ENCODE measurements around the gene DHRSX. TPM values are rescaled to one million over a fixed set of nuclear protein-coding genes. Genes with fewer than 3 reads are reported as not detected.

DHRSX gene
- total and polyA plus RNA-seq, 11 donors = 14.6 to 36.1 (median 24.1) TPM

GRCh38 chrX:2252331-2253065 is 248.3 kb downstream of the DHRSX start:
- no peak for DNase-seq
- no peak for ATAC-seq
- Histone ChIP-seq H3K36me3 (no peaks in the 10 kb centered on the region), H3K4me3 (no peak overlapping the region), H3K27ac (no peak overlapping the region), H3K27me3 (no peaks in the 10 kb centered on the region), H3K9me3 (peaks cover 0 to 10% (median 2%) of the 10 kb centered on the region in 12 donors), H3K4me1 (no peaks in the 10 kb centered on the region)
- no peak for TF ChIP-seq POLR2A (IDR thresholded peaks at IDR 0.05)
- TF ChIP-seq, protein P1, sequence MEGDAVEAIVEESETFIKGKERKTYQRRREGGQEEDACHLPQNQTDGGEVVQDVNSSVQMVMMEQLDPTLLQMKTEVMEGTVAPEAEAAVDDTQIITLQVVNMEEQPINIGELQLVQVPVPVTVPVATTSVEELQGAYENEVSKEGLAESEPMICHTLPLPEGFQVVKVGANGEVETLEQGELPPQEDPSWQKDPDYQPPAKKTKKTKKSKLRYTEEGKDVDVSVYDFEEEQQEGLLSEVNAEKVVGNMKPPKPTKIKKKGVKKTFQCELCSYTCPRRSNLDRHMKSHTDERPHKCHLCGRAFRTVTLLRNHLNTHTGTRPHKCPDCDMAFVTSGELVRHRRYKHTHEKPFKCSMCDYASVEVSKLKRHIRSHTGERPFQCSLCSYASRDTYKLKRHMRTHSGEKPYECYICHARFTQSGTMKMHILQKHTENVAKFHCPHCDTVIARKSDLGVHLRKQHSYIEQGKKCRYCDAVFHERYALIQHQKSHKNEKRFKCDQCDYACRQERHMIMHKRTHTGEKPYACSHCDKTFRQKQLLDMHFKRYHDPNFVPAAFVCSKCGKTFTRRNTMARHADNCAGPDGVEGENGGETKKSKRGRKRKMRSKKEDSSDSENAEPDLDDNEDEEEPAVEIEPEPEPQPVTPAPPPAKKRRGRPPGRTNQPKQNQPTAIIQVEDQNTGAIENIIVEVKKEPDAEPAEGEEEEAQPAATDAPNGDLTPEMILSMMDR (IDR thresholded peaks at IDR 0.05) = no peak
- intact Hi-C loops (cut with DNase I) = no loop called here
- 93 to 95% (median 94%) methylated on average over 12 of the region's 12 CpGs for WGBS, 4 donors

DNA sequence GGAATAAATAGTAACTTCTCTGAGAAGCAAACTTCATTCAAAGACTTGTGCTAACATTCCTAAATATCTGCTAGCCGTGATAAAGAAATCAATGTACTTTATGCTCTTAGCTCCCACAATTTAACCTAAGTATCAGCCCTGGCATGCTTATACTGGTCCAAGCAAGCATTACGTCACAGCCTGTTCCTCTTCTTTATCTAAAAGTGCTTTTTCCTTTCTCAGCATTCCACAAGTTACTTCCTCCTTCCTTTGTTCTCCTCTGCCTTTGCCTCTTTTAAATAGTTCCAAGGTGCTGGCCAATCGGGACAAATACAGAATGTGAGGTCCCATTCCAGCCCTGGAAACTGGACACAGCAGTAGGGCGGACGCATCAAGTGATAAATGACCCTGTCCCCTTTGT is 249.6 kb downstream of the DHRSX start:
- H3K27me3 ChIP-seq = no peaks in the 10 kb centered on the region
- intact Hi-C loops (cut with DNase I) = no loop called here
- H3K4me1 ChIP-seq = no peaks in the 10 kb centered on the region
- ATAC-seq = no peak
- peaks cover 0 to 10% (median 2%) of the 10 kb centered on the region in 12 donors for H3K9me3 ChIP-seq
- no peak overlapping the region for H3K4me3 ChIP-seq
- DNase-seq = no peak
- TF ChIP-seq, protein P1 (IDR thresholded peaks at IDR 0.05) = no peak
- no peak for TF ChIP-seq POLR2A (IDR thresholded peaks at IDR 0.05)
- no peak overlapping the region for H3K27ac ChIP-seq
- no peaks in the 10 kb centered on the region for H3K36me3 ChIP-seq
- 78 to 84% (median 79%) methylated on average over 5 of the region's 5 CpGs for WGBS, 4 donors

DNA sequence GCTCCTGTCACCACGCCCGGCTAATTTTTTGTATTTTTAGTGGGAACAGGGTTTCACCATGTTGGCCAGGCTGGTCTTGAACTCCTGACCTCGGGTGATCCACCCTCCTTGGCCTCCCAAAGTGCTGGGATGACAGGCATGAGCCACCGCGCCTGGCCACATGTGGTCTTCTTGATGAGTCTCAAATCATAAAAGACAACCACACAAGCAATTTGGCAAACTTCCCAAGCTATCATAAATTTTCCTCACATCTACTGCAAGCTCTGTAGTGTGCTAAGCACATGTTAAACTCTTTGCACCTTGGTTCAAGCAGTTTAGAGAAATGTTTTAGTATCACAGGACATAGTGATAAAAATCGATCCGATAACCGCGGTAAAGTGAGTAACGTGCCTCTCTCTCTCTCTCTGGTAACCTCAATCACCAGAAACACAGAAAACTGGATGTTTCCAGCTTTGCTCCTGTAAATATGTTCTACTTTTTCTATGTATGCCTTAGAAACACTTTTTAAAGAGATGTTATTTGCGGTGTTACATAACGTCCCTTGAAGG is 256.8 kb downstream of the DHRSX start:
- Histone ChIP-seq H3K27me3 (no peaks in the 10 kb centered on the region), H3K9me3 (no peaks in the 10 kb centered on the region), H3K27ac (no peak overlapping the region), H3K4me1 (no peaks in the 10 kb centered on the region), H3K36me3 (peaks cover 0 to 35% (median 14%) of the 10 kb centered on the region in 9 donors), H3K4me3 (no peak overlapping the region)
- DNase-seq (no peak), ATAC-seq (no peak)
- intact Hi-C loops (cut with DNase I) = no loop called here
- TF ChIP-seq, protein P1 (IDR thresholded peaks at IDR 0.05) = no peak
- no peak for TF ChIP-seq POLR2A (IDR thresholded peaks at IDR 0.05)
- 89 to 94% (median 91%) methylated on average over 12 of the region's 12 CpGs for WGBS, 4 donors

GRCh38 chrX:2242980-2243379 is 257.8 kb downstream of the DHRSX start:
- whole genome bisulfite sequencing, 4 donors = 92 to 96% (median 95%) methylated on average over 22 of the region's 22 CpGs
- Histone ChIP-seq H3K36me3 (peaks cover 0 to 38% (median 14%) of the 10 kb centered on the region in 9 donors), H3K9me3 (no peaks in the 10 kb centered on the region), H3K4me3 (no peak overlapping the region), H3K27me3 (no peaks in the 10 kb centered on the region), H3K27ac (no peak overlapping the region), H3K4me1 (no peaks in the 10 kb centered on the region)
- intact Hi-C loops (cut with DNase I) = no loop called here
- no peak for ATAC-seq
- TF ChIP-seq, protein P1 (IDR thresholded peaks at IDR 0.05) = no peak
- TF ChIP-seq POLR2A (IDR thresholded peaks at IDR 0.05) = no peak
- DNase-seq = no peak

Measured in heart left ventricle (tissue), 16 donors.